ENCODE measurements around the gene FGF4. TPM values are rescaled to one million over a fixed set of nuclear protein-coding genes. Genes with fewer than 3 reads are reported as not detected.

The FGF4 gene
- total and polyA plus RNA-seq, 4 donors, result not detected

- TF ChIP-seq, protein P1, sequence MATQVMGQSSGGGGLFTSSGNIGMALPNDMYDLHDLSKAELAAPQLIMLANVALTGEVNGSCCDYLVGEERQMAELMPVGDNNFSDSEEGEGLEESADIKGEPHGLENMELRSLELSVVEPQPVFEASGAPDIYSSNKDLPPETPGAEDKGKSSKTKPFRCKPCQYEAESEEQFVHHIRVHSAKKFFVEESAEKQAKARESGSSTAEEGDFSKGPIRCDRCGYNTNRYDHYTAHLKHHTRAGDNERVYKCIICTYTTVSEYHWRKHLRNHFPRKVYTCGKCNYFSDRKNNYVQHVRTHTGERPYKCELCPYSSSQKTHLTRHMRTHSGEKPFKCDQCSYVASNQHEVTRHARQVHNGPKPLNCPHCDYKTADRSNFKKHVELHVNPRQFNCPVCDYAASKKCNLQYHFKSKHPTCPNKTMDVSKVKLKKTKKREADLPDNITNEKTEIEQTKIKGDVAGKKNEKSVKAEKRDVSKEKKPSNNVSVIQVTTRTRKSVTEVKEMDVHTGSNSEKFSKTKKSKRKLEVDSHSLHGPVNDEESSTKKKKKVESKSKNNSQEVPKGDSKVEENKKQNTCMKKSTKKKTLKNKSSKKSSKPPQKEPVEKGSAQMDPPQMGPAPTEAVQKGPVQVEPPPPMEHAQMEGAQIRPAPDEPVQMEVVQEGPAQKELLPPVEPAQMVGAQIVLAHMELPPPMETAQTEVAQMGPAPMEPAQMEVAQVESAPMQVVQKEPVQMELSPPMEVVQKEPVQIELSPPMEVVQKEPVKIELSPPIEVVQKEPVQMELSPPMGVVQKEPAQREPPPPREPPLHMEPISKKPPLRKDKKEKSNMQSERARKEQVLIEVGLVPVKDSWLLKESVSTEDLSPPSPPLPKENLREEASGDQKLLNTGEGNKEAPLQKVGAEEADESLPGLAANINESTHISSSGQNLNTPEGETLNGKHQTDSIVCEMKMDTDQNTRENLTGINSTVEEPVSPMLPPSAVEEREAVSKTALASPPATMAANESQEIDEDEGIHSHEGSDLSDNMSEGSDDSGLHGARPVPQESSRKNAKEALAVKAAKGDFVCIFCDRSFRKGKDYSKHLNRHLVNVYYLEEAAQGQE (IDR thresholded peaks at IDR 0.05), result no peak
- TF ChIP-seq, protein P2, sequence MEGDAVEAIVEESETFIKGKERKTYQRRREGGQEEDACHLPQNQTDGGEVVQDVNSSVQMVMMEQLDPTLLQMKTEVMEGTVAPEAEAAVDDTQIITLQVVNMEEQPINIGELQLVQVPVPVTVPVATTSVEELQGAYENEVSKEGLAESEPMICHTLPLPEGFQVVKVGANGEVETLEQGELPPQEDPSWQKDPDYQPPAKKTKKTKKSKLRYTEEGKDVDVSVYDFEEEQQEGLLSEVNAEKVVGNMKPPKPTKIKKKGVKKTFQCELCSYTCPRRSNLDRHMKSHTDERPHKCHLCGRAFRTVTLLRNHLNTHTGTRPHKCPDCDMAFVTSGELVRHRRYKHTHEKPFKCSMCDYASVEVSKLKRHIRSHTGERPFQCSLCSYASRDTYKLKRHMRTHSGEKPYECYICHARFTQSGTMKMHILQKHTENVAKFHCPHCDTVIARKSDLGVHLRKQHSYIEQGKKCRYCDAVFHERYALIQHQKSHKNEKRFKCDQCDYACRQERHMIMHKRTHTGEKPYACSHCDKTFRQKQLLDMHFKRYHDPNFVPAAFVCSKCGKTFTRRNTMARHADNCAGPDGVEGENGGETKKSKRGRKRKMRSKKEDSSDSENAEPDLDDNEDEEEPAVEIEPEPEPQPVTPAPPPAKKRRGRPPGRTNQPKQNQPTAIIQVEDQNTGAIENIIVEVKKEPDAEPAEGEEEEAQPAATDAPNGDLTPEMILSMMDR (IDR thresholded peaks at IDR 0.05; ENCODE audit: low read depth, low read length, missing input control), result no peak
- no peak for TF ChIP-seq YY1 (IDR thresholded peaks at IDR 0.05)
These were observed 12.8 kb upstream of the FGF4 start (continued) for GRCh38 chr11:69787906-69788305.

DNA sequence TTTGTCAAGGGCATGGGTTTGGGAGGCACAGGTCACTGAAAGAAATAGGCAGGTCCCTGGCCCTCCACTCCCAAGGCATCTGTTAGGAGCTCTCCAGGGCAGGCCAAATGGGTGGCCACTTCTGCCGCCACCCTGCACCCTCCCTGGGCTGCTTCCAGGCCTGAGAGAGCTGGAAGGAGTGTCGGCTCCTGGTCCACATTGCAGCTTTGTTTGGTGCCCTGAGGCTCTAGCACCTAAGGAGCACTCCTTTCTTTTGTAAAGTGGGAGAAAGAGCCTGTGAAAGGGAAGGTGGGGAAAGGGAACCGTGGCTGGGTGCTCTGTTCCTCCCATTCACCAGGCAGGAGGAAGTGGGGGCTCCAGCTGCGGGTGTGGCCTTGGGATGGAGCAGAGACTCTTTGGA is 12.3 kb upstream of the FGF4 start:
- H3K4me1 ChIP-seq (ENCODE audit: control insufficient read depth in 4 of 4, insufficient read depth in 4 of 4, low read length in 3 of 4), result no peaks in the 10 kb centered on the region
- 72% methylated on average over 4 of the region's 4 CpGs for WGBS
- no peaks in the 10 kb centered on the region for H3K36me3 ChIP-seq (ENCODE audit: control insufficient read depth in 4 of 4, insufficient read depth in 3 of 4, low read depth in 1 of 4, low read length in 3 of 4)
- H3K27me3 ChIP-seq (ENCODE audit: control insufficient read depth in 4 of 4, insufficient read depth in 4 of 4, low read length in 3 of 4), result no peaks in the 10 kb centered on the region
- no peak overlapping the region for H3K4me3 ChIP-seq (ENCODE audit: low read depth in 1 of 3, low read length in 3 of 3)
- DNase-seq (ENCODE audit: low spot score), result no peak
- H3K9ac ChIP-seq (ENCODE audit: low read depth in 1 of 2, low read length in 2 of 2), result no peak overlapping the region
- H3K27ac ChIP-seq (ENCODE audit: low read depth in 1 of 2, low read length in 2 of 2), result no peak overlapping the region
- no peak for TF ChIP-seq YY1 (IDR thresholded peaks at IDR 0.05)
- TF ChIP-seq FOXA1 (IDR thresholded peaks at IDR 0.05), result no peak
- no peak for TF ChIP-seq NR2F2 (IDR thresholded peaks at IDR 0.05)
- TF ChIP-seq, protein P2 (IDR thresholded peaks at IDR 0.05; ENCODE audit: low read depth, low read length, missing input control), result no peak
- no peak for TF ChIP-seq RXRA (IDR thresholded peaks at IDR 0.05)
- TF ChIP-seq HNF4A (conservative IDR thresholded peaks at IDR 0.05), result no peak
- no peak for TF ChIP-seq HNF4G (IDR thresholded peaks at IDR 0.05)
- no peak for TF ChIP-seq FOXA2 (IDR thresholded peaks at IDR 0.05)
- TF ChIP-seq, protein P3, sequence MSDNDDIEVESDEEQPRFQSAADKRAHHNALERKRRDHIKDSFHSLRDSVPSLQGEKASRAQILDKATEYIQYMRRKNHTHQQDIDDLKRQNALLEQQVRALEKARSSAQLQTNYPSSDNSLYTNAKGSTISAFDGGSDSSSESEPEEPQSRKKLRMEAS (IDR thresholded peaks at IDR 0.05), result no peak
- TF ChIP-seq, protein P1 (IDR thresholded peaks at IDR 0.05), result no peak
- TF ChIP-seq SP1 (IDR thresholded peaks at IDR 0.05), result no peak
- TF ChIP-seq JUND (IDR thresholded peaks at IDR 0.05), result no peak
- TF ChIP-seq RAD21 (IDR thresholded peaks at IDR 0.05), result no peak
- no peak for TF ChIP-seq EGR1 (IDR thresholded peaks at IDR 0.05; ENCODE audit: low read depth in 2 of 2)
- no peak for TF ChIP-seq ZBTB33 (IDR thresholded peaks at IDR 0.05)
- H3K9me3 ChIP-seq (ENCODE audit: control insufficient read depth in 4 of 4, low read length in 3 of 4), result no peaks in the 10 kb centered on the region
